Stimulated activated CD4-positive, alpha-beta T cell treated with anti-CD3 and anti-CD28 coated beads, Interleukin-2, amount 100 ng/mL, for 48 hours (primary cell): ENCODE data around the gene RAB34.
"Not testable (repeated sequence)": the region's sequence is repeated elsewhere in the genome, so short reads cannot be mapped to it uniquely, and the experiment has no call there.

Source experiments
- DNase-seq, 2 donors: peaks; one replicate each; pipeline ENCODE4 v3.0.0-alpha.2; 2020

RAB34 gene

DNA sequence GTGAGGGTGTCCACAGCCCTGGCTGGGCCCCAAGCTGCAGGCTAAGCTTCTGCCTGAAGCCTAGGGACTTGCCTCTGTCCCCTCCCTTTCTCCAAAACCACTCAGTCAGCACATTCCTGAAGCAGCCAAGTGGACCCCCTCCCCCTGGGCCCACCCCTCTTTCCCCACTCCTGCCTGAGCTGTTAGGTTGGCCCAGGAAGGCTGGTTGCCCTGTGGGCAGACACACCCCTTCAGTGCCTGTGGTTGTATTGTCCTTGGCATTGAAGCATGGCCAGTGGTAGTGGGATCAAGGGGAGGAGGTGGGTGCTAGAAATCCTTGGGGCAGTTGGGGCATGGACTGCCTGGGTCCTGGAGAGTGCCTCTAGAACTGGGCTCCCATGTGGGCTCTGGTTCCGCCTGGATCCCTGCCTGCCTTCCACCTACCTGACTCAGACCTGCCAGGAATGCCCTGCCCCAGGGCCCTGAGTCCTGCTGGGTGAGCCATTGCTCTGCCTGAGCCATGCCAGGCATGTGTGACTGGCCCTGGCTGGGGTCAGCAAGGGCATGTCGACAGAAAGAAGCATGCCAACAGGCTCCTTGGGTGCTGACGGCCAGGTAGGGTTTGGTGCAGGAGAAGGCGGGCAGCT, 28.2 kb upstream of the RAB34 start:
- no peak for DNase-seq

DNA sequence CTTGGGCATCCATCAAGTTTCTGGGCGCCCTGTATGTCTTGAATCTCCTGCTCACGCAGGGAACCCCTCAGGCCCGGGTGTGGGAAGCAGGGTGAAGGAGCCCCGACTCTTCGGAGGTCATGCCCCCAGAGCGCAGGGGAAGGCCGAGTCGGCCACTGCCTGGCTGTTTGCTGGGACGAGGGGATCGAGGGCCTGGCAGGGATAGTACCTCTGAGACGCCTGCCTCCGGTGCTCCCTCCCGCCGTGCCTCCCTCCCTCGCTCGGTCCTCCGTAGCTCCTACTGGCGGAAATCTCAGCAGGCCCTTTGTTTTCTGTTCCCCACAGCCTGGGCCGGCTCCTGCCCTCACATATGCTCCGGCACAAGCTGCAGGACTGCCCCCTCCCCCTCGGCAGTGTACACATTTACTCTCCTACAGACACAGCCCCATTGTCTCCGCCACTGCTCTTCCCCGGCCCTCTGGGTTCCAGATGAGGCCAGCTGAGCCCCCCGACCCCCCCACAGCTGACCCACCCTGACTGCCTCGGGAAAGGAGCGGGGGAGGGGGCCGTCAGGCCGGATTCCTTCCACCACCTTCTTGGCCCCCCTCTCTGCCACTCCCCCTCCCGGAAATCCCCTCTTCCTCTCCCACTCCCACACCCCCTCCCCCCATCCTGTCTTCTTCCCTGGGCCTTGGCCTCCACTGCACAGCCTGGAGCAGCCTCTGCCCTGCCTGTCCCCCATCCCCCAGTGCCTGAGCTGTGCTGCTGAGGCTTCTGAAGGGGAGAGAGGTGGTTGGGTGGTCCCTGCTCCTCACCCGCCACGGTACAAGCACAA, 27.5 kb upstream of the RAB34 start:
- no peak for DNase-seq

DNA sequence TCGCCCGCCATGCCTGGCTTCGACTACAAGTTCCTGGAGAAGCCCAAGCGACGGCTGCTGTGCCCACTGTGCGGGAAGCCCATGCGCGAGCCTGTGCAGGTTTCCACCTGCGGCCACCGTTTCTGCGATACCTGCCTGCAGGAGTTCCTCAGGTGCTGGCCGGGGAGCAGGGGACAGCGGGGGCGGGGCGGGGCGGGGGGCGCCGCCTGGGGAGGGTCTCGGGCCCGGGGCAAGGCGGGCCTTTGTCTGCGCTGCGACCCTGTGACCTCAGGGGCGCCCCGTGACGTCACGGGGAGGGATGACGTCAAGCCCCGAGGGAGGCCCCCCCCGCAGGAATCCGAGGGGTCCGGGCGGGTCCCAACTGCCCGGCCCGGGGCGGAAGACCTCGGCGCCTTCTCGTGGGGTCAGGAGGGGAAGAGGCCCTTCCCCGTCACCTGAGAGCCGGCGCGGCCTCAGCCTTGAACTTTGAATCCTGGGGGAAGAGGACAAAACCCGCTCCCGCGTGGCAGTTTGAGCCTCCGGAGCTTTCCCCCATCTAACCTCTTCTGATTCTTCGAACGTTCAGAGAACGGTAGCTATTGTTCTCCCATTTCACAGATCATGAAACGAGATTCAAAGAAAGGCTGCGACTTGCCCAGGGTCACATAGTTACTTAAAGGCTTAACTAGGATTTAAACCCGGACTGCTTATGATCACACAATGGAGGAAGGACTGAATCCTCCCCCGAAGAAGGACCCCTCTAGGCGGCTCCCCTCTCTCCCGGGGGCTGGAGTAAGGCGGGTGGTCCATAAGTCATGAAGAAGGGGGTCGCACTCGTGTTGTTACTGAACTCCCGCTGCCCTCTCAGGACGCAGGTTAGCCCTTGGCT, 26.7 kb upstream of the RAB34 start:
- peak; percentile 67 to 68 for DNase-seq

DNA sequence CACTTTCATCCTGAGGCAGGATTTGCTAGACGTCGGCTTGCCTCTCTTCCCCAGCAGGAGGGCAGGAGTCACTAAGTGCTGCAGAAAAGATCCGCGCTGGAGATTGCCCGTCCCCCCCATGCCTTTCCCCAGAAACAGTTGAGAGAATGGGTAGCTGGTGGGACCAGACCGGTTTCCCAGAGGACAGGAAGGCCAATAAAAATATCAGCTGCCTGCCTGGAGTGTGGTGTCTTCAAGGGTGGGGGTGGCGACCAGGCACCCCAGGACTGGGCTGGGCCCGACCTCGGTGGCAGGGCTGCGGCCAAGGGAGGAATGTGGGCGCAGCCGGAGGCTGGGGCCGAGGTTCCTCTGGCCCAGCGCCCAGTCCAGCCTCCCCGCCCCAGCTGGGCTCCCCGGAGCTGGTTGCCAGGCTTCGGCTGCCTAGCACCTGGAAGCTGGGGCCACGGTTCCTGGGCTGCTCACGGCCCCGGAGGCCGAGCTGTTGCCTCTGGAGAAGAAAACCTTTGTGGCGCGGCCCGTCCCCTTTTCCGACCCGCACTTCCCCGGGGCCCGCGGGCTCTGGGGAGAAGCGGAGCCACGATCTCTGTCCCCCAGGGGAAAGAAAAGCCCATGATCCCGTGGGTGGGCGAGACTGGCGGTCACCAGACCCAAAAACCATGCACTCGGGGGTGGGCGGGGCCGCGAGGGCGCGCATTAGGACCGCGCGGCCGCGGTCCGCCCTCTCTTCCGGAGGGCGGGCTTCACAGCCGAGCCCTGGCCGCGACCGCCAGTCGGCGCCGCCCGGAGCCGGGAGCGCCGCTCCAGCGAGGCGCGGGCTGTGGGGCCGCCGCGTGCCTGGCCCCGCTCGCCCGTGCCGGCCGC, 25.8 kb upstream of the RAB34 start, which contains the start of gene TRAF4:
TSS of gene TRAF4 (plus strand) at position 769 of the 861 bp plus-strand sequence. CDS start 102 bp downstream, outside the sequence.
- peak; percentile 76 to 78 for DNase-seq

DNA sequence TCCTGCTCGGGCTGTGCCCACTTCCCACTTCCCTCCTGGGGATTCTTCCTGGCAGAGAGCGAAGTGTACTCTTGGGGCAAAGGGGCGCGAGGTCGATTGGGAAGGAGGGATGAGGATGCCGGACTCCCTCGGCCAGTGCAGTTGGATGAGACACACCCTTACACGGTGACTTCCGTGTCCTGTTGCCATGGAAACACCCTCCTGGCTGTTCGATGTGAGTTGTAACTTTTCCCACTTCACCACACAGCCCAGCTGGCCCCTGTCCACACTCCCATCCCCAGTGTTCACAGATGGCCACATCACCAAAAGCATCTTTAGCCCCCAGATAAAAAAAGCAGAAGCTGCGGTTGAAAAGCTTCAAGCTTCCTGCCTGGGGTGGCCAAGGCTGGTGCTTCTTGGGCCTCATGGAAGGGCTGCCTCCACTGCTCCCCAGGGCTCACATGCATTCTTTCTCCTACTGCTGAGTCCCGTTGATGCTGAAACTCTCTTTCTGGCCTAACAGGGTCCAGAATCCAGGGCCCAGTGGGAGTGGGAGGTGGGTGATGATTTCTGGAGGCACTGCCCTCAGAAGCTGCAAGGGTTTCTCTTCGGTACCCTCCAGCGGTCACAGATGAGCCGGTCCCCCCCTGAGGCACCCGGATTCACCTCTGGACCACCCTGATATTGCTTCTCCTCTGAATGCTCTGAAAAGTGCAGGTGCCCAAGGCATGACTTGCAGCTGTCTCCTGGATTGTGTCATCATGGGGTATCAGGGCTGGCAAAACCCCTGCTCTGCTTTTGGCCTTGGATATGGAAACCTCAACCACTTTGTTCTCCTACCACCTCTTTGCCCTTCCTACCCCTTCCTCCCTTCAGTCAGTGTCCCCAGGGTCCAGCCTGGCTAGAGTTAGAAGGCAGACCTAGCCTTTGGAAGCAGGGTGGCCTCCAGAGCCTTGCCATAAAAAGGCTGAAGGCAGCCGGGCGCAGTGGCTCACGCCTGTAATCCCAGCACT, 24.0 kb upstream of the RAB34 start:
- DNase-seq, result no peak

DNA sequence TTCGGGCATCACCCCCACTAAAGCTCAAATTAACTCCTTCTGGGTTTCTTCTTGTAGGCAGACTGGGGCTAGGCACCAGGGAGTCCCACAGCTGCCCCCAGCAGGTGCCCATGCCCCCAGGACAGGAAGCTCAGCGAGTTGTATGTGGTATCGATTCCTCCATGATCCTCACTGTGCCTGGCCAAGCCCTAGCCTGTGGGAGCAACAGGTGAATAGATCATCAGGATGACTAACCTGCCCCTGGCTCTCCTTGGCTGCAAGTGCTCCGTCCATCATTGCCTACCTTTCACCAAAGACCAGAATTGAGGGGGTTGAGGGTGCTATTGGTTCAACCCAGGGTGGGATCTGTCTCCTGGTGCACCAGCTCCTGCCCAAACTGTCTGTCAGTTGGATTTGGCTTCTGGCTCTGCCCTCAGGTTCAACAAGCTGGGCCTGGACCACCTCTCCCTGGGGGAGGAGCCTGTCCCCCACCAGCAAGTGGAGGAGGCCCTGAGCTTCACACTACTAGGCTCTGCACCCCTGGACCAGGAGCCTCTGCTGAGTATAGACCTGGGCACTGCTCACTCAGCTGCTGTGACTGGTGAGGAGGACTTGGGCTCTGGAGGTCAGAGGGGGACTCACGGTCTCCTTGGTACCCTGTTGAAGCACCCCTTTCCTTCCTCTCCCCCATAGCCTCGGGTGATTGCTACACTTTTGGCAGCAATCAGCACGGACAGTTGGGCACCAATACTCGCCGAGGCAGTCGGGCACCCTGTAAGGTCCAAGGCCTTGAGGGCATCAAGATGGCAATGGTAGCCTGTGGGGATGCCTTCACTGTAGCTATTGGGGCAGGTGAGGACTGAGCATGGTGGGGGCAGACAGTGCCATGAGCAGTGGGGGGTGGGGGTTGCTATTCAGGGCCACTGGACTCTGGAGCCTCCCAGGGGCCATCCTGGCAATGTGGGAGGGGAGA, 23.0 kb upstream of the RAB34 start:
- DNase-seq, result no peak

DNA sequence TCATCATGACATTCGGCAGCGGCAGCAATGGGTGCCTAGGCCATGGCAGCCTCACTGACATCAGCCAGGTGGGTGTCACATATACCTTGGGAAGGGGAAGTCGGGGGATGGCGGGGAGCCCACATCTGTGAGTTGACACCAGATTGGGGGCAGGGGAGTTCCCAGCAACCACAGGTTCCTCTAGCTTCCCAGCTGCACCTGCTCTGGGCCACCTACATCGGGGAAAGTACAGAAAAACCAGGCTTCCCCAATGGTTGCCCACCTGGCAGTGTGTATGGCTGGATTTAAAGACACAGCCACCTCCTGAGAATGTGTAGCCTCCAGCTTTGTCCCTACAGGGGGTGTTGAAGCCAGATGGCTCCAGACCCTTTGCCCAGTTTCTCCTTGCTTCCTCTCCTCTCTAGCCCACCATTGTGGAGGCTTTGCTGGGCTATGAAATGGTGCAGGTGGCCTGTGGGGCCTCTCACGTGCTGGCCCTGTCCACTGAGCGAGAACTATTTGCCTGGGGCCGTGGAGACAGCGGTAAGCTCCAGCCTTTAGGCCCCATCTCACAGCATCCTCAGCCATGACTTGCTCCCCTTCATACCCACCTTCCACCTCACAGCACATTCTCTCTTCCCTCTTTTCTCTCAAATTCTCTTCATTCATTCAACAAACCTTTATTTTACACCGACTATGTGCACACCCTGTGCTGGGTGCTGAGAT, 21.2 kb upstream of the RAB34 start:
- DNase-seq, result no peak

DNA sequence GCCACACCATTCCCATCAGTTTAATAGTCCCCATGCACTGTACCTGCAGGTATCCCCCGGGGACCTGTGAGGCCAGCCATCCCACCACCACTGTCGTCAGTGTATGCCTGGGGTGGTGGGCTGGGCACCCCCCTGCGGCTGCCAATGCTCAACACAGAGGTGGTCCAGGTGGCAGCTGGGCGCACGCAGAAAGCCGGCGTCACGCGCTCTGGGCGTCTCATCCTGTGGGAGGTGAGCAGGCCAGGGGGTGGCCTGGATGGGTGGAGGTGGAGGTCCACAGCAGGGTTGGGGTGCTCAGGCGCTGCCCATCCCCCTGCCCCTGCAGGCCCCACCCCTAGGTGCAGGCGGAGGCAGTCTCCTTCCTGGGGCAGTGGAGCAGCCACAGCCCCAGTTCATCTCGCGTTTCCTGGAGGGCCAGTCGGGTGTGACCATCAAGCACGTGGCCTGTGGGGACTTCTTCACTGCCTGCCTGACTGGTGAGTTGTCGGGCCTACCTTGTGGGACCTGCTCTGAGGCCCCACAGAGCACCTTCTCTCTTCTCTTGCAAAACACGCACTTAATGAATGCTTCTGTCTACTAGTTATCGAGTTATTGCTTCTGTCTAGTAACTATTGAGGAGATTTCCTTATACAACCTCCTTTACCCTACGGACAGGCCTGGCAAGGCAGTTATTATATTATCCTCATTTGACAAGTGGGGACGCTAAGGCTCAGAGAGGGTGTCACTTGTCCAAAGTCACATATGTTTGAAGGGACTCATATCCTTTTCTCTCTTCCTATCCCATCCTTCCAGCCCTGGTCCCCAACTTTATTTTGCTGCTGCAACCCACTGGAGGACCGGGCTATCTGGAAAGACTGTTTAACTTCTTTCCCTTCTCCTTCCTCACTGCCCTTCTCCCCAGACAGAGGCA, 20.4 kb upstream of the RAB34 start:
- DNase-seq, result no peak

DNA sequence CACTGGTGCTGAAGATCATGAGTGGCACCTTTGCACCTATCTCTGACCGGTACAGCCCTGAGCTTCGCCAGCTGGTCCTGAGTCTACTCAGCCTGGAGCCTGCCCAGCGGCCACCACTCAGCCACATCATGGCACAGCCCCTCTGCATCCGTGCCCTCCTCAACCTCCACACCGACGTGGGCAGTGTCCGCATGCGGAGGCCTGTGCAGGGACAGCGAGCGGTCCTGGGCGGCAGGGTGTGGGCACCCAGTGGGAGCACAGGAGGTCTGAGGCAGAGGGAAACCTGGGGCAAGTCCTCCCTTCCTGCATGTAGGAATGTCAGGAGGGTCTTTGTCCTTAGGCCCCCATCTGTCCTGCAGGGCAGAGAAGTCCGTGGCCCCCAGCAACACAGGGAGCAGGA, 19.6 kb upstream of the RAB34 start:
- no peak for DNase-seq

DNA sequence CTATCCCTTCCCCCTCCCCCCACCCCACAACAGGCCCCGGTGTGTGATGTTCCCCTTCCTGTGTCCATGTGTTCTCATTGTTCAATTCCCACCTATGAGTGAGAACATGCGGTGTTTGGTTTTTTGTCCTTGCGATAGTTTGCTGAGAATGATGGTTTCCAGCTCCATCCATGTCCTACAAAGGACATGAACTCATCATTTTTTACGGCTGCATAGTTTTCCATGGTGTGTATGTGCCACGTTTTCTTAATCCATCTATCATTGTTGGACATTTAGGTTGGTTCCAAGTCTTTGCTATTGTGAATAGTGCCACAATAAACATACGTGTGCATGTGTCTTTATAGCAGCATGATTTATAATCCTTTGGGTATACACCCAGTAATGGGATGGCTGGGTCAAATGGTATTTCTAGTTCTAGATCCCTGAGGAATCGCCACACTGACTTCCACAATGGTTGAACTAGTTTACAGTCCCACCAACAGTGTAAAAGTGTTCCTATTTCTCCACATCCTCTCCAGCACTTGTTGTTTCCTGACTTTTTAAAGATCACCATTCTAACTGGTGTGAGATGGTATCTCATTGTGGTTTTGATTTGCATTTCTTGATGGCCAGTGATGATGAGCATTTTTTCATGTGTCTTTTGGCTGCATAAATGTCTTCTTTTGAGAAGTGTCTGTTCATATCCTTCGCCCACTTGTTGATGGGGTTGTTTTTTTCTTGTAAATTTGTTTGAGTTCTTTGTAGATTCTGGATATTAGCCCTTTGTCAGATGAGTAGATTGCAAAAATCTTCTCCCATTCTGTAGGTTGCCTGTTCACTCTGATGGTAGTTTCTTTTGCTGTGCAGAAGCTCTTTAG, 18.5 kb upstream of the RAB34 start:
- DNase-seq, result not testable (repeated sequence)

DNA sequence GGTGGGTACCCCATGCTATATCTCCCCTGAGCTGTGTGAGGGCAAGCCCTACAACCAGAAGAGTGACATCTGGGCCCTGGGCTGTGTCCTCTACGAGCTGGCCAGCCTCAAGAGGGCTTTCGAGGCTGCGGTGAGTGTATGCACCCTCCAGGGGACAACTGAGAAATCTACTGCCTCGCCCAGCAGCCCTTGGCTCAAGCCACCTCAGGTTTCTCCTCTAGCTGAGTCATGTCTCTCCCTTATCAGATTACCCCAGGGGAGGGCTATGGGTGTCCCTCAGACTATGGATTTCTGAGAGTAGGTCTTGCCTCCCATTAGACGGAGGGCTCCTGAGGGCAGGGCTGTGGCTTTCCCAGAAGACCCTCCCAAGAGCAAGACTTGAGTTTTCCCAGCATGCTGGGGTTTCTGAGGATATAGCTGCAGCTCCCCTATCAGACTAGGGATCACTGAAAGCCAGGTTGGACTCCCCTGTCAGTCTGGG, 17.6 kb upstream of the RAB34 start:
- DNase-seq, result no peak

DNA sequence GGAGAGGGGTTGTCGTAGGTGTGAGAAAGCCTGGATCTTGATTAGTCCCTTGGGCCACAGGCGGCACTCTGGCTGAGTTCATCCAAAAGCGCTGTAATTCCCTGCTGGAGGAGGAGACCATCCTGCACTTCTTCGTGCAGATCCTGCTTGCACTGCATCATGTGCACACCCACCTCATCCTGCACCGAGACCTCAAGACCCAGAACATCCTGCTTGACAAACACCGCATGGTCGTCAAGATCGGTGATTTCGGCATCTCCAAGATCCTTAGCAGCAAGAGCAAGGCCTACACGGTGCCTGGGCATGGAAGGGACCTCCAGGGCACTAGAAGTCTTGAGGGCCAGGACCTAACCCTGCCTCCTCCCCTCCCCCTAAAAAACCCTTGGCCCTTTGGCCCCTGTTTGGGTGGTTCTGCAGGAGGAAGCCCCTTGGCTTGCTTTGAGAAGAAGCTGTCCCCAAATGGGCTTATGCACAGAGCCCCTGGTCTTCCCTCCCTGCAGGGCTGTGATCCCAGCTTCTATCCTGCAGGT, 17.1 kb upstream of the RAB34 start:
- DNase-seq, result no peak

DNA sequence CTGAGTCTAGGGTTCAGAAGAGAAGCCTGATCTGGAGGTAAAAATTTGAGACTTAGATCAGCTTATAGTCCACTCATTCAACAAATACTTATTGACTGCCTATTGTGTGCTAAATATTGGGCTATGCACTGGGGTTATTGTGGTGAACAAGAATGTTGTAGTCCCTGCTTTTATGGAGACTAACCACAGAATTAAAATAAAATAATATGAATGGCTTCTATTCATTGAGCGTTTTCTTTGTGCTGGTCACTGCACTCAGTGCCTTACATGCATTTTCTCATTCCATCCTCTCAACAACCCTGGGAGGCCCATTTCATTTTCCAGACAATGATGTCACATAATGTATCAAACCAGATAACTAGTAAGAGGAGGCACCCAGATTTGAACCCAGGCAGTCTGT, 15.7 kb upstream of the RAB34 start:
- no peak for DNase-seq

DNA sequence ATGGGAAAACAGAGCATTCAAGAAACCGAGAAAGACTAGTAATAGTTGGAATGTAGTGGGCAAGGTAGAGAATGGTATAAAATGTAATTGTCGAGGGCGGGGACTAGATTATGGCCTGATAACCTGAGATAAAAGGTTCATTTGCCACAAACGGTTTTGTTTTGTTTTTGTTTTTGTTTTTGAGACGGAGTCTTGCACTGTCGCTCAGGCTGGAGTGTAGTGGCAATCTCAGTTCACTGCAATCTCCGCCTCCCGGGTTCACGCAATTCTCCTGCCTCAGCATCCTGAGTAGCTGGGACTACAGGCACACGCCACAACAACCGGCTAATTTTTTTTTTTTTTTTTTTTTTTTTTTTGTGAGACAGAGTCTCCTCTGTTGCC, 12.3 kb upstream of the RAB34 start:
- DNase-seq, result no peak

DNA sequence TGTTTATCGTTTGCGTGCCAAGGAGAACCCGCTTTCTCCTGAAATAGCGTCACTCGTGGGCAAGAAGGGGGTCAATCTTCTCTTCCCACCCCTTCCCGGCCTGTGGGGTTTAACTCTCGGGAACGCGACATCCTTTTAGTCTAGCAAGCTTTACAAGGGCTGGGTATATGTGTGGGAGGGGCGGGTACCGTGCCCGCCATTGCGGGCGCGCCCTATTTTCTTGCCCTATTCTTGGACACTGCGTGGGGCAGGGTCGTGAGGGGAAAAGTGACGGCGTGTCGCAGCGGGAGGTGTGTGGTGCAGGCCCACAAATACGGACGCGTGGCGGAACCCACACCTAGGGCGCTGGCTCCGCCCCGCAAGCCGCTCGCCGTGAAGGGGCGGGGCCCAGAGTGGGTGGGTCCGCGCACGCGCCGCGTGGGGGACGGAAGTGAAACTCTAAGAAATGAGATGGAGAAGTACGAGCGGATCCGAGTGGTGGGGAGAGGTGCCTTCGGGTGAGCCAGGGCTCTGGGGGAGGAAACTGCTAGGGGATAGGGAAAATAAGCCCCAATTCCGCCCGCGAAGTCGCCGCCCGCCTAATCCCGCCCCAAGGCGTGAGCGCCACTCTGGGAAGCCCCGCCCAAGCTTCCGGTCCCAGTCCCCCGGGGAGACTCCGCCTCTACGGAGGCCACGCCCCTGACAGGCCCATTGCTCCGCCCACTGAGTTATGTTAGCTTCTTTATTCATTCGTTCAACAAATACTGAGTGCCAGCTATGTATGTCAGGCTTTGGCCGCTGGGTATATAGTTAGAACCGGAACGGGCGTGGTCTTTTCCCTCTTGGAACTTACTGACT, 10.9 kb upstream of the RAB34 start, which contains the start of gene NEK8:
TSS of gene NEK8 (plus strand) at position 425 of the 837 bp plus-strand sequence. CDS start at position 451, 26 bp downstream.
- peak; percentile 99 to 100 for DNase-seq
